Jurkat, Clone E6-1 (cell line): ENCODE results near the gene FXYD3.
A peak's percentile ranks its signal among the peaks of the same experiment; 100 is the strongest.

Source experiments
- DNase-seq: peaks from one replicate; pipeline ENCODE4 v3.0.0-alpha.2; 2011; ENCODE audit warnings: low read depth, low spot score
- H3K4me3 ChIP-seq: 2 replicates; pipeline ENCODE4 v1.5.1; 2011; ENCODE audit warnings: mild to moderate bottlenecking, low read length, control low read depth, moderate library complexity

The FXYD3 gene

DNA sequence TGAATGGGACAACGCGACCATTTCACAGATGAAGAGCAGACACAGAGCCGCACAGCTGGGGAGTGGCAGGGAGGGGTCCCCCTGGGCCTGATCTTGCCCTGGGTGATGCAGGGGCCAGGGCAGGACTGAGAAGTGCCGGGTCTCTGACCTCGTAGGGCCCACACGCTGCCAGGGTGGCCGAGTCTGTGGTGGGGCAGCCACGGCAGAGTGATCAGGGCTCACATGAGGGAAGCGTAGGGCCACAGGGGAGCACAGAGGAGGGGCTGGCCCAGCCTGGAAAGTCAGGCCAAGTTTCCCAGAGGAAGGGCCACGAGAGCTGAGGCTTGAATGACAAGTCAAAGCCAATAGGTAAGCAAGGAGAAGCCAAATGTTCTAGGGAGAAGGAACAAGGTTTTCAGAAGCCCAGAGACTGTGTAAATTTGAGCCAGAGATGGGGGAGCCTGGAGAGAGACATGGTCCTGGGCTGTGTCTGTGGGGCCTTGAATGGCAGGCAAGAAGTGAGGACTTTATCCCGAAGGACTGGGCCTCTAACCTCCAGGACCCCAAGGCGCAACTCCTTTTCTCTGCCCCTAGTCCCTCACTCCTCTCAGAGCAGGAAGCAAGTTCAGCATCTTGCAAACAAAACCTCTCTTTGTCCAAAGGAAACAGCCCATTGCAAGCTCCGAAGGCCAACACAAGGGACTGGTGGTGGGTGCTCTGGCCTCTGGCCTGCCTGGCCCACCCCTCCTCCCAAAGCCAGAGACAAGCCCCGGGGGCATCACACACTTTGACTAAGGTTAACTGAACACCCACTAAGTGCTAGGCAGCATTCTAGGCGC is 31.7 kb upstream of the FXYD3 start:
- no peak for DNase-seq
- no peak overlapping the region for H3K4me3 ChIP-seq

DNA sequence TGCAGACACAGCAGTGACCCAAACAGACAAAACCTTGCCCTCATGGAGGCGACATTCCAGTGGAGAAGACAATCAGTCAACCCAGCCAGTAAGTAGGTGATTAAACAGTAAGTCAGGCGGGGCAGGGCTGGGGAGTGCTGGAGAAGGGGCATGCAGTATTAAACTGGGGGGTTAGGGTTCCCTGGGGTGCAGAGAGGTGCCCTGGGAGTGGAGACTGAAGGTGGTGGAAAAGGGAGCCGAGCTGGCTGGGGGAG is 31.2 kb upstream of the FXYD3 start:
- no peak overlapping the region for H3K4me3 ChIP-seq

DNA sequence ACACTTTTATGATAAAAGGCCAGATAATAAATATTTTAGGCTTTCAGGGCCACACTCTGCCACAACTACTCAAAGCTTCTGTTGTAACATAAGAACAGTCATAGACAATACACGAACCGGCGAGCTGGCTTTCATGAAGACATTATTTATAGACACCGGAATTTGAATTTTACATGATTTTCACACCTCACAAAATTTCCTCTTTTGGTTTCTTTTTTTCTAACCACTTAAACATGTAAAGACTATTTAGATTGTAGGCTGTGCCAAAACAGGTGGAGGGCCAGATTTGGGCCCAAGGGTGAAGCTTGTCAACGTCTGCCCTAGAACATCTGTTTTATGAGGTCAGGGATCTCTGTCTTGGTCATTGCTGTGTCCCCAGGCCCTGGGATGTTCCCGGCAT is 29.7 kb upstream of the FXYD3 start:
- no peak overlapping the region for H3K4me3 ChIP-seq
- DNase-seq, result no peak

More for the DNA sequence above, 31.2 kb upstream of the FXYD3 start:
- DNase-seq, result no peak

- H3K4me3 ChIP-seq, result no peak overlapping the region
- no peak for DNase-seq
These were observed 29.2 kb upstream of the FXYD3 start for GRCh38 chr19:35086455-35086854.

- DNase-seq, result no peak
- H3K4me3 ChIP-seq, result no peak overlapping the region
These were observed 28.2 kb upstream of the FXYD3 start for GRCh38 chr19:35087393-35087792.

GRCh38 chr19:35088131-35088913 is 27.3 kb upstream of the FXYD3 start:
- DNase-seq, result no peak
- H3K4me3 ChIP-seq, result no peak overlapping the region

GRCh38 chr19:35089554-35089953 is 26.1 kb upstream of the FXYD3 start:
- DNase-seq, result no peak
- H3K4me3 ChIP-seq, result no peak overlapping the region

DNA sequence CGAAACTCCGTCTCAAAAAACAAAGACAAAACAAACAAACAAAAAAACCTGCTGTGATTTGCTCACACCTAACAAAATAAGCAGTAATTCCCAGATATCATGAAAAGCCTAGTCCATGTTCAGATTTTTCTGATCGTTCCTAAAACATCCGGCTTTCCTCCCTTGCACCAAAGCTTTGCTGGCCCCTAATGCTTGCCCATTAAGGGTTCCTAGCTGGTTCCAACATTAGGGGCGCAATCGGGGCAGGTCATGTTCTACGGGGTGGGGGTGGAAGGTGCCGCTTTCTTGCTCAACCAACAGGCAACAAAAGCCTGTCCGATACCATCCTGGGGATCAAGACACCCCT is 25.5 kb upstream of the FXYD3 start:
- H3K4me3 ChIP-seq, result no peak overlapping the region
- DNase-seq, result no peak

DNA sequence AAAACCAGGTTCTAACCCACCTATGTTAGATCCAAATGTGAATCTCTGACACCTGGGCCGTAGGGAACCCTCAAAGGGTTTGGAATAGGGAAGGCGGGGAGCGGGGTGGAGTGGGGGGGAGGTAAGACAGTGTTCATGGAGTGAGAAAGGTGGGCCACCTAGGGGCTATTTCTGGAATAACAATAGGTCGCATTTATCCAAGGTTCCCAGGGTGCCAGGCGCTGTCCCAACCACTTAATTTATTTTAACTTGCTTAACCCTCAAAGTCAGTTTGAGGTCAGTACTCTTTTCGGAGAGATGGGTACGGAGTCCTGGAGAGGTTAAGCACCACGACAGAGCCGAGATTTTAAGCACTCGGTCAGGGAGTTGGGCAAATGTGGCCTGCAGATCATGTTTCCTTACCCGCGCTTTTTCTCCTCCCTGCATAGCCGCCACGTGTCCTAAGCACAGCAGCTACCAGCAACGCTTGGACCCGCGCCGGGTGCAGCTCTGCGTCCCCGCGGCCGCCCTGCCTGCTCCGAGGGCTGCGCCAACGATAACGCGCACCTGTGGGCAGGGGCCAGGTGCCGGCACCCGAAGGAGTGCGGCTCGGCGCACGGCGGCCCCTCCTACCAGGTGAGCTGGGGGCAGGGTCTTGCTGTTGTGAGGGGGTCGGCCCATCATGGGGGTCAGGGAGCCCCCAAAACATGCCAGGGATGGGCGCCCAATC is 25.0 kb upstream of the FXYD3 start:
- DNase-seq, result peak; percentile 28
- no peak overlapping the region for H3K4me3 ChIP-seq

GRCh38 chr19:35093430-35093829 is 22.2 kb upstream of the FXYD3 start:
- no peak overlapping the region for H3K4me3 ChIP-seq
- DNase-seq, result no peak

DNA sequence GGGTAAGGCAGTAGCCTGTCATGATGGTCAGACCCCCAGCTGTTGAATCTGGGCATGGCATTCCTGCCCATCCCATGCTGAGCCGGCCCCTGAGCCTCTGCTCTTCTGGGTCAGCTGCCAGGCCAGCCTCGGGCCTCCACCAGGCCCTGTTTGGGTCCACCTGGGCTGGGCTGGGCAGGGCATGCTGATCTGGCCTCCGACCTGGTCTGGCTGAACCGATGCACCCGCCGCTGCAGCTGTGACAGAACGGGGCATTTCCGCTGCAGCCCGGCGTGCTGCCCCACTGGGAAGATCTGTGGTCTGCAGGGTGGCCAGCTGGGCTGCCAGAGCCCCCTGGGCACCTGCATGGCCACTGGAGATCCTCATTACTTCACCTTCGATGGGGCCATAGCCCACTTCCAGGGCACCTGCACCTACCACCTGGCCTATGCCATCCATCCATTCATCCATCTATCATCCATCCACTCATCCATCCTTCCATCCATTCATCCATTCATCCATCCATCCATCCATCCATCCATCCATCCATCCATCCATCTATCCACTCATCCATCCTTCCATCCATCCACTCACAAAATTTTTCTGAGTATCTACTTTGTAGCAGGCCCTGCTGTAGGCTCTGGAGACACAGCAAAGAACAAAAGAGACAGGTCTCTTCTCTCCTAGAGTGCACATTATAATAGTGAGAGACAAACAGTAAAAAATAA is 21.5 kb upstream of the FXYD3 start:
- DNase-seq, result no peak

GRCh38 chr19:35094656-35095055 is 21.0 kb upstream of the FXYD3 start:
- no peak overlapping the region for H3K4me3 ChIP-seq
- no peak for DNase-seq

More for the DNA sequence above, 21.5 kb upstream of the FXYD3 start:
- no peak overlapping the region for H3K4me3 ChIP-seq

DNA sequence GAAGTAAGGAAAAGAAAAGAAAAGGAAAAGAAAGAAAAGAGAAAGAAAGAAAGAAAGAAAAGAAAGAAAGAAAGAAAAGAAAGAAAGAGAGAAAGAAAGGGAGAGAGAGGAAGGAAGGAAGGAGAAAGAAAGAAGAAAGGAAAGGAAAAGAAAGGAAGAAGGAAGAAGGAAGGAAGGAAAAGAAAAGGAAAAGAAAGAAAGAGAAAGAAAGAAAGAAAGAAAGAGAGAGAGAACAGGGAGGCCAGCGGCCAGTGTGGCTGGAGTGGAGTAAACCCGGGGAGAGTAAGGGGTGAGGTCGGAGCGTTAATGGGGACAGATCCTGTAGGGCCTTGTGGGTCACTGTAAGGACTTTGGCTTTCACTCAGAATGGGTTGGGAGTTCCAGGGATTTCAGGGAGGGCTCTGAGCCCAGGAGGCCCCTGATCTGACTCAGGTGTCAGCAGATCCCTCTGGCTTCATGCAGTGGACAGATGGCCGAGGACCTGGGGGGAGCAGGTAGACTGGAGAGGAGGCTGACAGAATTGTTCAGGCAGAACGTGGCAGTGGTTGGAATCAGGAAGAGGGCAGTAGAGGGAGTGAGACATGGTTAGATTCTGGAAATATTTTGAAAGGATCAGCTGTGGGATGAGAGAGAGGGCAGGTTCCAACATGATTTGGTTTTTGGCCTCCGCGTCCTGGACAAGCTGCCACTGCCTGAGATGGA is 19.8 kb upstream of the FXYD3 start:
- DNase-seq, result no peak
- no peak overlapping the region for H3K4me3 ChIP-seq

- no peak for DNase-seq
- no peak overlapping the region for H3K4me3 ChIP-seq
These were observed 17.1 kb upstream of the FXYD3 start for GRCh38 chr19:35098413-35099049.

DNA sequence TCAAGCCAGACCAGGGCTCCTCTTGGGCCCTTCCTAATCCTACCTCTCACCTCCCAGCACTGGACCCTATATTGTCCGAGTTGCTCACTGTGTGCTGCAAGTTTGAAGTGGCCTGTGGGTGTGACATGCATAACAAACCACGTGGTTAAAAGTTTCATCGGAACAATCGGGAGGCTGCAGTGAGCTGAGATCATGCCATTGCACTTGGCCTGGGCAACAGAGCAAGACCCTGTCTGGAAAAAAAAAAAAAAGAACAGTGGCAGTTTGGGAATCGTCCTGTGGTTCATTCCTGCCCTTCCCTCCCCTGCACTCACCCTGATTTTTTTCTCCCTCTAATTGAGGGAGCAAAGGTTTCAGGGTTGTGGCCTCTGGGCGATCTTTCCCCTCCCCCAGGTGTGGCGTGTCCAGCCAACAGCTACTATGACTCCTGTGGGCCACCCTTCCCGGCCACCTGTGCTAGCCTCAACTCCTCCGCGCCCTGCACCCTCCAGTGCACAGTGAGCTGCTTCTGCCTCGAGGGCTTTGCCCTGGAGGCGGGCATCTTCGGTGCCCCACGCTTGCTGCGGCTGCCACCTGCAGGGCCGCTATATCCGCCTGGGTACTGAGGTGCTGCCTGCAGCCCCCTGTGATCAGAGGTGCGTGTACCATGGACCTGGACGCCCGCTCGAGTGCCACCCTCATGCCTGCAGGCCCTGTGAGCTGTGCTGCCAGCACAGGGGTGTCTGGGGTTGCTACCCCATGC is 16.3 kb upstream of the FXYD3 start:
- no peak for DNase-seq
- H3K4me3 ChIP-seq, result no peak overlapping the region

DNA sequence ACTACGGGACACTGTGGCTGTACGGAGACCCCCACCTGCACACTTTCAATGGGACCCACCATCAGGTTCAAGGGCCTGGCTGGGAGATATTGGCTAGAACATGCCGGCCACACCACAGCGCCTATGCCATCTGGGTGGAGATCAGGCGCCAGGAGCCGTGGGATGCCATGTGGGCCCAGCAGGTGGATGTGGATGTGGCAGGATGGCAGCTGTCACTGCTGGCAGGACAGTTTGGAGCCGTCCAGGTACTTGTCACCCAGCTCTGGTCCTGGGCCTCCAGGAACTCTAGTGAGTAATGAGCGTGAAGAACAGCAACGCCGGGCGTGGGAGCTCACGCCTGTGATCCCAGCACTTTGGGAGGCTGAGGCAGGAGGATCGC is 15.7 kb upstream of the FXYD3 start:
- H3K4me3 ChIP-seq, result no peak overlapping the region
- no peak for DNase-seq

- no peak for DNase-seq
- no peak overlapping the region for H3K4me3 ChIP-seq
These were observed 14.8 kb upstream of the FXYD3 start for GRCh38 chr19:35100588-35101533.
